ENCODE data around the gene LRRC46. TPM values are rescaled to one million over a fixed set of nuclear protein-coding genes. Genes with fewer than 3 reads are reported as not detected.

LRRC46 gene
- total RNA-seq, 1 donor from 2014 or later = 2.8 TPM

GRCh38 chr17:47820033-47820789 lies 11.3 kb upstream of the LRRC46 start:
- no peak for DNase-seq (ENCODE audit: extremely low spot score, unreplicated experiment)
- Mint-ChIP-seq H3K9me3 (no peaks in the 10 kb centered on the region), H3K27me3 (no peaks in the 10 kb centered on the region), H3K4me3 (peak overlapping the region; percentile 93), H3K27ac (peak overlapping the region; percentile 34), H3K4me1 (ENCODE audit: unreplicated experiment) (peaks cover 12% of the 10 kb centered on the region), H3K36me3 (peaks cover under 1% of the 10 kb centered on the region)
- no peak for TF ChIP-seq CTCF (conservative IDR thresholded peaks at IDR 0.05)

DNA sequence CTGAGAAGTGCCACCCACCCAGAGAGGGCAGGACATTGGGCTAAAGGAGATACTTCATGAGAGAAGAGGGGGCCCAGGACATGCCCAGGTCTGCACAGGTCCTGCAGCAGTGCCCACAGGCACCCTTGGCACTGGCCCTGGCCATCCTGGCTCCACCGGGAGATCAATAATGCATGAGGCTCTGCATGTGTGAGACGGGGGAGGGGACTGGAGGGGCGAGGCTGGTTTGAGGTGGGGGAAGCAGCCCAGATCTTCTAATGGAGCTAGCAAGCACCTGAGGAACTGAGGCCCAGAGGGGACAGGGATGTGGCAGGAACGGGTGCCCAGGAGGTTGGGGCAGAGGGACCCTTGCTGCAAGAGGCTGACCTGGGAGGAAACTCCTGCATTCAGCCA lies 10.4 kb upstream of the LRRC46 start:
- no peak for DNase-seq (ENCODE audit: extremely low spot score, unreplicated experiment)
- no peaks in the 10 kb centered on the region for H3K9me3 Mint-ChIP-seq
- no peaks in the 10 kb centered on the region for H3K27me3 Mint-ChIP-seq
- H3K4me3 Mint-ChIP-seq = peak overlapping the region; percentile 93
- no peak for TF ChIP-seq CTCF (conservative IDR thresholded peaks at IDR 0.05)
- H3K27ac Mint-ChIP-seq = peak overlapping the region; percentile 41
- peaks cover 12% of the 10 kb centered on the region for H3K4me1 Mint-ChIP-seq (ENCODE audit: unreplicated experiment)
- H3K36me3 Mint-ChIP-seq = peaks cover 5% of the 10 kb centered on the region

DNA sequence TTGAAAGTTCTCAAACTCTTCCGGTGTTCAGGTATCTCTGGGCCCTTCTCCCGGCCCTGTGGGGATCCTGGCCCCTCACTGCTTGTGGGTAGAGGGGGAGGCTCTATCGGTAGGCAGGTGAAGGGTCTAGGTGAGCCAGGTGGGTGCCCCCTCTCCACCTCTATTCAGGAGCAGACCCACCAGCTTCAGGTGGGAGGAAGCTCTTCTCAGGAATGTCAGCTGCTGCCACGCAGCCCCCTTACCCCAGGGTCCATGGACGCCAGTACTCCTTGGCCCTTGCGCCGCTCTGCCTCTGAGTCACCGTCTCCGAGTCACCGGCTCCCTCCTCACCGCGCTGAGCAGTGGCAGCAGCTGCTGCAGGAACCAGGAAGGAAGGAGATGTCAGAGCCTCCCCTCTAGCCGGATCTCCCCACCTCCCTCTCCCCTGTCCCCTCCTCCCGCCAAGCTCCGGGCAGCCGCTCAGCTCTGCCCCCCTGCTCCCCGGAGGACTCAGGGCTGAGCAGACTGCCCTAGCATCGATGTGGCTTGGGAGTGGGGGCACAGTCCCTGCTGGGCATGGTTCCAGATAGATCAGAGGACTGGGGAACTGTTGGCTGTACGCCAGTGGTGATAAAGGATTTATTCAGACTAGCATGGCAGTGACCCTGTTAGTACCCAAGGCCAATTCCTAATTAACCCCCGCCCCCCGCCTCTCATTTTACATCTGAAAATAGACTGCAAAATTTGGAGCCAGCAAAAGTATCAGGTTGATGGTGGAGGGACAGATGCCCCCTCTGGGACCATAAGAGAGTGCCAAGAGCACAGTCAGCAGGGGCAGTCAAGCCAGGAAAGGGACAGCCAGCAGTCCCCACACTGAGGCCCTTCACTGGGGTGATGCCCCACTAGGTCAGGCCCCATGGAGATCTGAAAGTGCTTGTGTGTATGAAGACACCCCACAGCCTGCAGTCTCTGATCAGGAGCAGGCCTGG lies 9.8 kb upstream of the LRRC46 start, which contains the start of gene OSBPL7:
OSBPL7 (minus strand) TSS at position 371 of the 968 bp plus-strand sequence. CDS start 1,516 bp downstream, outside the sequence.
- peaks cover 11% of the 10 kb centered on the region for H3K36me3 Mint-ChIP-seq
- peaks cover 12% of the 10 kb centered on the region for H3K4me1 Mint-ChIP-seq (ENCODE audit: unreplicated experiment)
- no peaks in the 10 kb centered on the region for H3K9me3 Mint-ChIP-seq
- H3K27me3 Mint-ChIP-seq = no peaks in the 10 kb centered on the region
- H3K4me3 Mint-ChIP-seq = peak within 1 kb of the TSS; percentile 93
- TF ChIP-seq CTCF (conservative IDR thresholded peaks at IDR 0.05) = peak; percentile 22
- peak within 1 kb of the TSS; percentile 50 for H3K27ac Mint-ChIP-seq
- DNase-seq (ENCODE audit: extremely low spot score, unreplicated experiment) = no peak

- no peak overlapping the region for H3K27ac Mint-ChIP-seq
- H3K9me3 Mint-ChIP-seq = no peaks in the 10 kb centered on the region
- H3K4me3 Mint-ChIP-seq = peak overlapping the region; percentile 63
- H3K36me3 Mint-ChIP-seq = peaks cover 11% of the 10 kb centered on the region
- H3K4me1 Mint-ChIP-seq (ENCODE audit: unreplicated experiment) = peaks cover 12% of the 10 kb centered on the region
- H3K27me3 Mint-ChIP-seq = no peaks in the 10 kb centered on the region
- no peak for DNase-seq (ENCODE audit: extremely low spot score, unreplicated experiment)
- TF ChIP-seq CTCF (conservative IDR thresholded peaks at IDR 0.05) = no peak
Measured at GRCh38 chr17:47822785-47823184, 8.7 kb upstream of the LRRC46 start.

DNA sequence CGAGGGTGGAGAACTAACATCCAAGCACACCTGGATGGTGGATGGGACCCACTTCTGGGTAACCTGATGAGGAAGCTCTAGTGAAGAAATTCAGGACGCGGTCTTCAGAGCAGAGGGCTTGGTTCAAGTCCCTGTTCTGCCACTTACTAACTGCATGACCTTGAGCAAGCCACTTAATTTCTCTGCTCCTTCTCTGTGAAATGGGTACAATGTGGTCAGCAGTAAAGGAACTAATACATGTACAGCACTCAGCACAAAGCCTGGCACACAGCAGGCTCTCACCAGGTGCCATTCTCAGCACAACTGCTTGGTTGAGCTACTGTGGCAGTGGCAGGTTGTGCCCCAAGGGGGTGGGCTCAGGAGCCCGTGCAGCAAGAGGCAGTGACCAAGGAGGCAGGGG lies 8.0 kb upstream of the LRRC46 start:
- Mint-ChIP-seq H3K27me3 (no peaks in the 10 kb centered on the region), H3K4me3 (no peak overlapping the region), H3K9me3 (no peaks in the 10 kb centered on the region), H3K36me3 (peaks cover 11% of the 10 kb centered on the region), H3K27ac (no peak overlapping the region), H3K4me1 (ENCODE audit: unreplicated experiment) (peaks cover 12% of the 10 kb centered on the region)
- no peak for DNase-seq (ENCODE audit: extremely low spot score, unreplicated experiment)
- no peak for TF ChIP-seq CTCF (conservative IDR thresholded peaks at IDR 0.05)
